ENCODE data around the gene TEN1. TPM values are rescaled to one million over a fixed set of nuclear protein-coding genes. Genes with fewer than 3 reads are reported as not detected.

TEN1 gene, protein sequence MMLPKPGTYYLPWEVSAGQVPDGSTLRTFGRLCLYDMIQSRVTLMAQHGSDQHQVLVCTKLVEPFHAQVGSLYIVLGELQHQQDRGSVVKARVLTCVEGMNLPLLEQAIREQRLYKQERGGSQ
- total RNA-seq: 48.4 and 78.5 TPM in 2 replicates

DNA sequence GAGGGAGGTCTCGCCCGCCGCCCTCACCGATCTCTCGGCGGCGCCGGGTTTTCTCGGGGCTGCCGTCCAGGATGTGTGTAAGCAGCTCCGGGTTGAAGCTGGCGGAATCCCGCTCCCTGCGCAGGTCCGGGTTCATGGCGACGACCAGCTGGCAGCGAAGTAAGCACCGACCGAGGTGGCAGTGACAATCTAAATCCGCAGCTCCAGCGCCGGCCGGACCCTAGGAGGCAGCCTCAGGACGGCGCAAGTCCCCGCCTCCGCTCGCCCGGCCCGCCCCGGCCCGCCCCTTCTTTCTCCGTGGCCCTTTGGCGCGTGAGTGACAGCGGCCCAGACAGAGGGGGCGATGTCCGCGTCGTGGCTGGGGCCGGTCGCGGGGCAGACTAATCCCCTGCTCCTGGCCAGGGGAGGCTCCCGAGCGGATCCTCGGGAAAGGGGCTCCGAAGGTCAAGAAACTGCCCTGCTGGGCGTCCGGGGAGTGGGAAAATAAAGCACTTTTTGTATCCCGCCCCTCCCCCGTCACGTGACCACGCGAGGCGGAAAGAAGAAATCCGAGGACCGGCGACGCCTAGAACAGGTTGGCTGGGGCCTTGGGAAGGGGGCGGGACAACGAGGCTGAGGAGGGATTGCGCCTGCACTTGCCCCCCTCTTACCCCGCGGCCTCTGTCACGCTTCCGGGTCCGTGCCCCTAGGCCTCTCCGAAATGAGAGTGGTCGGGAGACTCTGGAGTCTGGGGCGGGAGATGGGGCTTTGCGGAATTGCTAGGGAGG lies at the start of gene TEN1, which contains the start of gene ACOX1:
Gene TEN1, plus strand, starts transcription at position 303 of the 767 bp plus-strand sequence. CDS start 6,953 bp downstream, outside the sequence.
Gene ACOX1, minus strand, starts transcription at position 229 of the 767 bp plus-strand sequence. Its CDS starts 93 bp downstream, at position 136.

DNA sequence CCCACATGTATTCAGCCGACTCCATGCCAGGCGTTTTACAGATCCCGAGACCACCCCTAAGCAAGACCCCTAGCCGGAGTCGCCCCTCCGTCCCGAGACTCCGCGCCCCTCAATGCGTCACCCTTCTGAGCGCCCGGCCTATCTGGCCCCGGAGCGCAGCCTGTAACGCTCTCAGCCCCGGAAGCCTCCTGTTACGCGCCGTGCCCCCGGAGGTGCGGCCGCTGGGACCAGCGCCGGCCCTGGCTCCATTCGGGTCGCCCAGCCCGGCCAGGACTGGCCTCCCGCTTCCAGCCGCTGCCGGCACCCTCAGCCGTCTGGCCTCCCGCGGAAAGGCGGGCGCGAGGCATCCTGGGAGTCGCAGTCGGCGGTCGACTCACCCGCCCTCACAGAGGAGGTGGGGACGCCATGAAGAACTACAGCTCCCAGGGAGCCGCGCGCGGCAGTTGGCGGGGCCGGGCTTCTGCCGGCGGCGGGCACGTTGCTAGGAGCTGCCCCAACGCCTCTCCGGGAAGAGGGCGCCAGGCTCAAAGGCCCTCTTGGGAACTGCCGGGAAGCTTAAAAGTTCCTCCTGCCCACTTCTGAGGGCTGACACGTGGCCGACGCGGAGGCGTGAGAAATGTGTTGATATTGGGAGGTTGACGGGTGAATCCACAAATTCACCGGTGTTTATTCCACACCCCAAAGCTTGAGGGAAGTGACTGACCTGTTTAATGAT lies 38.2 kb upstream of the TEN1 start, which contains the start of gene FBF1:
Gene FBF1, minus strand, starts transcription at position 316 of the 715 bp plus-strand sequence. CDS start 2,893 bp downstream, outside the sequence.

DNA sequence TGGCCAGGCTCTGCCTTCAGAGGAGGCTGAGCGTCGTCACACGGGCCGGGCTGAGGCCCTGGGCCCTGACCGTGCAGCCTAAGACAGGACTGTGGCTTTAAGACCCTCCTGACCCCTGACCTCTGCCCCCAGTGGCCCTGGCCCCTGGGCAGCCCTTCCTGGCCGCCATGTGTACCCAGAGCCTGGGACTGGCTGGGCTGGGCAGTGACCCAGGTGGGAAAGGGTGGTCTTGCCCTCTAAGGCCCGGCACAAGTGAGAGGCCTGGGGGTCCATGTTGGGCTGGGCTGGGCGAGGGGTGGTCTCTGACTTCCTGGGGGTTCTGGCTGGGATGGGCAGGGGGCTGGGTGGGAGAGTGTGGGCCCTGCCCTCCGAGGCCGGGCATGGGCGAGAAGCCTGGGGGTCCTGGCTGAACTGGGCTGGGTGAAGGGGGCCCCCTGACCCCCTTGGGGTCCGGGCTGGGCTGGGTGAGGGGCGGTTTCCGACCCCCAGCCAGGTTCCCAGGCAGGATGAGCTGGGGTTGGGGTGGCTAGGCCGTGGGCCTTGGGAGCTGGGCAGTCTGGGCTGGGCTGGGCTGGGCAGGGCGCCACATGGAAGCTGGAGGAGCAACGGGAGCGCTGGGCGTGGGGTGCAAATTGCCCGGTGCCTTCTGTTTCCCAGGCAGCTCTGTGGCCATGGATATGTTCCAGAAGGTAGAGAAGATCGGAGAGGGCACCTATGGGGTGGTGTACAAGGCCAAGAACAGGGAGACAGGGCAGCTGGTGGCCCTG lies 21.9 kb downstream of the TEN1 start, which contains the start of gene CDK3:
Gene CDK3, plus strand, starts transcription at position 101 of the 767 bp plus-strand sequence. Its CDS starts 571 bp downstream, at position 672.

DNA sequence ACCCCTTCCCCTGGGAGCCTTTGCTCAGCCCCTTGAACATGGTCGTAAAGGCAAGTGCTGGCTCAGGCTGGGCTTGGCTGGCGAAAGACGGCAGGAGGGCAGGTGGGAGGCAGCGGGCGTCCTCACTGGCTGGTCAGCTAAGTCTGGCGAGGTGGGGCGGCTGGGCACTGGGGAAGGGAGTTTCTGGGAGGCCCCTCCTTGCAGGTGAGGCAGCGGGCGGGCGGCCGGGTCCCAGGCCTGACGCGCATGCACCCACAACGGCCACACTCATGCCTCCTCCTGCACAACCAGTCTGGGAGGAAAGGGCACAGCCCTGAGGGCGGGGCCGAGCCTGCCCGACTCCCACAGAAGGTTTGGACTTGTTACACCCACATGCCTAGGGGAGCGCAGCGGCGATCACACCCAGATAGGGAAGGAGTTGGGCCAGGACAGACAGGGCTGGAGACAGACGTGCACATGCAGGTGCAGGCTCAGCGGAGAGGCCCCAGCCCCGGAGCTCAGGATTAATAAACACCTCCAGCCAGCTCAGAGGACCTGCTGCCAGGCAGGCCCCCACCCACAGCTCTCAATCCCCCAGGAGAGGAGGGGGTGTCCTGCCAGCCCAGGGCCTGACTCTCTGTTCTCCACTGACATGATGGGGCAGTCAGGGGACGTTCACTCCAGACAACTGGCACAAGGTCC lies 48.3 kb downstream of the TEN1 start, which contains the start of gene EVPL:
Gene EVPL, minus strand, starts transcription at position 148 of the 681 bp plus-strand sequence. Its CDS starts 108 bp downstream, at position 40.

Other genes starting within 250 kb of the TEN1 start
- gene GALK1, start 214.0 kb upstream of the TEN1 start, total RNA-seq: 66.3 and 77.0 TPM in 2 replicates
- gene UNK, start 194.4 kb upstream of the TEN1 start, total RNA-seq: 21.2 and 22.8 TPM in 2 replicates
- gene UNC13D, start 134.8 kb upstream of the TEN1 start, total RNA-seq: 204 and 275 TPM in 2 replicates
- 28.1 and 30.2 TPM in 2 replicates for gene WBP2, start 123.9 kb upstream of the TEN1 start, total RNA-seq
- gene TRIM47, start 100.7 kb upstream of the TEN1 start, total RNA-seq: 16.7 and 25.9 TPM in 2 replicates
- 19.4 and 21.2 TPM in 2 replicates for gene TRIM65, start 82.3 kb upstream of the TEN1 start, total RNA-seq
- 40.0 and 41.0 TPM in 2 replicates for gene MRPL38, start 74.4 kb upstream of the TEN1 start, total RNA-seq
- gene FBF1, start 38.2 kb upstream of the TEN1 start, total RNA-seq: 7.3 and 28.7 TPM in 2 replicates
- 147 TPM in 2 replicates for gene ACOX1, start 74 bp upstream of the TEN1 start, total RNA-seq
- 4.7 and 4.8 TPM in 2 replicates for gene CDK3, start 21.6 kb downstream of the TEN1 start, total RNA-seq
- 9.4 and 33.3 TPM in 2 replicates for gene EVPL, start 48.1 kb downstream of the TEN1 start, total RNA-seq
- gene SRP68, start 93.3 kb downstream of the TEN1 start, total RNA-seq: 31.8 and 32.3 TPM in 2 replicates
- gene GALR2, start 95.5 kb downstream of the TEN1 start, total RNA-seq: 0.22 TPM in 1 of 2 replicates, not detected in the other
- under 0.01 TPM in 1 of 2 replicates, not detected in the other for gene ZACN, start 99.9 kb downstream of the TEN1 start, total RNA-seq
- 99.7 and 118 TPM in 2 replicates for gene EXOC7, start 124.5 kb downstream of the TEN1 start, total RNA-seq
- gene FOXJ1, start 162.0 kb downstream of the TEN1 start, total RNA-seq: 0.22 TPM in 1 of 2 replicates, not detected in the other

All from placental epithelial cell (primary cell).